Endodermal cell (in vitro differentiated cells): ENCODE data around the gene MYO18B. TPM values are rescaled to one million over a fixed set of nuclear protein-coding genes. Genes with fewer than 3 reads are reported as not detected.

ENCODE experiments used
- DNase-seq: peaks from one replicate; pipeline ENCODE4 v3.0.0-alpha.2; 2017
- H3K27ac ChIP-seq: 2 replicates; pipeline ENCODE4 v1.5.1; 2013; ENCODE audit warnings: mild to moderate bottlenecking, low read depth, low read length, moderate library complexity
- H3K27me3 ChIP-seq: 2 replicates; pipeline ENCODE4 v1.6.1; 2013; ENCODE audit warnings: mild to moderate bottlenecking, low read length, moderate library complexity; ENCODE audit not compliant: insufficient read depth, control insufficient read depth, poor library complexity, severe bottlenecking
- H3K36me3 ChIP-seq: 2 replicates; pipeline ENCODE4 v1.7.0; 2013; ENCODE audit warnings: mild to moderate bottlenecking, low read length, moderate library complexity; ENCODE audit not compliant: control insufficient read depth, insufficient read depth
- H3K4me1 ChIP-seq: one replicate; pipeline ENCODE4 v1.7.0; 2013; ENCODE audit warnings: low read length; ENCODE audit not compliant: control insufficient read depth, insufficient read depth
- H3K4me3 ChIP-seq: 2 replicates; pipeline ENCODE4 v1.5.1; 2013; ENCODE audit warnings: mild to moderate bottlenecking, low read length, moderate library complexity
- H3K9ac ChIP-seq: 2 replicates; pipeline ENCODE4 v1.6.1; 2013; ENCODE audit warnings: mild to moderate bottlenecking, low read length, moderate library complexity; ENCODE audit not compliant: poor library complexity, severe bottlenecking; ENCODE audit errors: extremely low read depth
- H3K9me3 ChIP-seq: 2 replicates; pipeline ENCODE4 v1.6.1; 2013; ENCODE audit warnings: mild to moderate bottlenecking, low read length, moderate library complexity; ENCODE audit not compliant: control insufficient read depth
- H3K27ac Mint-ChIP-seq: 2 replicates; pipeline ENCODE4 v1.8.0; 2020; ENCODE audit warnings: mixed read lengths
- H3K27me3 Mint-ChIP-seq: 2 replicates; pipeline ENCODE4 v1.8.0; 2021; ENCODE audit warnings: mild to moderate bottlenecking, mixed read lengths; ENCODE audit not compliant: insufficient read depth
- H3K36me3 Mint-ChIP-seq: 2 replicates; pipeline ENCODE4 v1.8.0; 2020; ENCODE audit warnings: low read depth, mixed read lengths
- H3K4me1 Mint-ChIP-seq: 2 replicates; pipeline ENCODE4 v1.8.0; 2020; ENCODE audit warnings: mixed read lengths
- H3K4me3 Mint-ChIP-seq: 2 replicates; pipeline ENCODE4 v1.8.0; 2020; ENCODE audit warnings: mild to moderate bottlenecking, moderate library complexity, mixed read lengths
- H3K9me3 Mint-ChIP-seq: 2 replicates; pipeline ENCODE4 v1.8.0; 2020; ENCODE audit warnings: mild to moderate bottlenecking, mixed read lengths
- CTCF ChIP-seq: fragments of 200-600 bp; sonication (generic); conservative IDR thresholded peaks from 2 replicates; pipeline ENCODE4 v1.5.0; 2021; ENCODE audit warnings: antibody characterized with exemption, mild to moderate bottlenecking
- WGBS, 2 experiments: methylation state at CpG; one replicate each; pipeline versions ENCODE4 v1.1.5 to v1.1.7; 2013; ENCODE audit warnings: missing lambda C conversion rate in 2 of 2, mixed read lengths in 1 of 2; ENCODE audit not compliant: insufficient coverage in 1 of 2, insufficient read length in 1 of 2; 5-methylcytosine and 5-hydroxymethylcytosine counted together
- total RNA-seq, 2 donors: library from RNA; stranded (reverse); fragmentation: NEBNext Ultra II Directional in 1 of 2; extraction: Animal tissue kit (Norgen Biotek cat#: 25700) in 1 of 2; gene quantifications; 2 replicates in 1 of 2; 3 replicates in 1 of 2; pipeline ENCODE4 v1.2.1, GENCODE V29; 2021

Gene MYO18B
- total RNA-seq, 2 donors from 2014 or later = 0.77 to 0.84 TPM

DNA sequence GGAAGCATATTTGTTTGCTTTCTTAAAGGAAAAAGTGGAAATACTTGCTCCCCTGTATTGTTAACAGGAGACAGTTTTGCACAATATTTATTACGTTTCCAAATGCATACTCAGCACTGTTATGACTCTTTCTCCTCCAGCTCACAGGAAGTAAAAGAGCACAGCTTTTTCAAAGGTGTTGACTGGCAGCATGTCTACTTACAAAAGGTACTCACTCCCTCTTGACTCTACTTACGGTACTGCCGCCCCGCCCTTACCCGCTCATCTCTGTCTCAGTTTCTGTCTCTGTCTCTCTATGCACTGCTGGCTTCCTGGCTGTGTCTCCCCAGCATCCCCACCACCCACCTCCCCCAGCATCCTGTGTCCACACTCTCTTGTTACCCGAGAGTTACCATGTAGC, 32.2 kb upstream of the MYO18B start:
- no peaks in the 10 kb centered on the region for H3K27me3 ChIP-seq
- 90 to 94% methylated on average over 4 to 6 of the region's 6 CpGs for WGBS, 2 experiments
- DNase-seq = no peak
- no peak overlapping the region for H3K9ac ChIP-seq
- no peak for TF ChIP-seq CTCF
- no peaks in the 10 kb centered on the region for H3K9me3 ChIP-seq
- Mint-ChIP-seq H3K9me3 (no peaks in the 10 kb centered on the region), H3K36me3 (peaks cover 18% of the 10 kb centered on the region), H3K27me3 (no peaks in the 10 kb centered on the region), H3K4me3 (no peak overlapping the region), H3K4me1 (no peaks in the 10 kb centered on the region), H3K27ac (no peak overlapping the region)
- no peaks in the 10 kb centered on the region for H3K4me1 ChIP-seq
- no peak overlapping the region for H3K27ac ChIP-seq
- no peak overlapping the region for H3K4me3 ChIP-seq
- peaks cover 4% of the 10 kb centered on the region for H3K36me3 ChIP-seq

- peaks cover 4% of the 10 kb centered on the region for H3K36me3 ChIP-seq
- Mint-ChIP-seq H3K27me3 (no peaks in the 10 kb centered on the region), H3K4me3 (no peak overlapping the region), H3K9me3 (no peaks in the 10 kb centered on the region), H3K27ac (no peak overlapping the region), H3K36me3 (peaks cover 18% of the 10 kb centered on the region), H3K4me1 (no peaks in the 10 kb centered on the region)
- no peaks in the 10 kb centered on the region for H3K4me1 ChIP-seq
- no peak for TF ChIP-seq CTCF
- H3K4me3 ChIP-seq = no peak overlapping the region
- no peak overlapping the region for H3K27ac ChIP-seq
- no peak overlapping the region for H3K9ac ChIP-seq
- no peaks in the 10 kb centered on the region for H3K9me3 ChIP-seq
- WGBS, 2 experiments = 81 to 94% methylated on average over 4 to 7 of the region's 7 CpGs
- H3K27me3 ChIP-seq = no peaks in the 10 kb centered on the region
- DNase-seq = no peak
Observed at GRCh38 chr22:25710501-25710900, 31.5 kb upstream of the MYO18B start.

DNA sequence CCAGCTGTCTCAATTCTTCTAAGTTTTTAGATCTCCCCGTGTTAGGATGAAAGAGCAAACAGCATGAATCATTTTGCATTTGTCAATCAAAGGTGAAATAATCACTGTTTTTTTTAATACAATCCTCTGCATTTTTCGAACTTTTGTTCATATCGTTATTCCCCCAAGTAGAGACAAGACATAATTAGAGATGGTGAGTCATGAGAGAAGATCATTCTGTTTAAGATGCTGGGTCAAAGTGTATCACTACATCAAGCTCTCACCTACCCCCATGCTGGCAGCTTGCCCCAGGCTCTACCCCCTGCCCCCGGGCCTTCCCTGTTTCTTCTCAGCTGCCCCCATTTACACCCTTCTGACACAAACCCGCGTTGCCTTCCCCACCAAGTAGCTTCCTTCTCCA, 30.5 kb upstream of the MYO18B start:
- no peak overlapping the region for H3K9ac ChIP-seq
- WGBS, 2 experiments = 89 to 94% methylated on average over 3 to 4 of the region's 6 CpGs
- H3K4me3 Mint-ChIP-seq = no peak overlapping the region
- H3K9me3 Mint-ChIP-seq = no peaks in the 10 kb centered on the region
- no peaks in the 10 kb centered on the region for H3K4me1 ChIP-seq
- no peak overlapping the region for H3K27ac ChIP-seq
- peaks cover 4% of the 10 kb centered on the region for H3K36me3 ChIP-seq
- H3K4me3 ChIP-seq = no peak overlapping the region
- H3K27me3 ChIP-seq = no peaks in the 10 kb centered on the region
- no peak overlapping the region for H3K27ac Mint-ChIP-seq
- no peaks in the 10 kb centered on the region for H3K4me1 Mint-ChIP-seq
- no peak for TF ChIP-seq CTCF
- no peaks in the 10 kb centered on the region for H3K27me3 Mint-ChIP-seq
- H3K9me3 ChIP-seq = no peaks in the 10 kb centered on the region
- DNase-seq = no peak
- H3K36me3 Mint-ChIP-seq = peaks cover 19% of the 10 kb centered on the region
